ENCODE measurements around the gene ZNF276.
A peak's percentile ranks its signal among the peaks of the same experiment; 100 is the strongest.
"Not testable (repeated sequence)": the region's sequence is repeated elsewhere in the genome, so short reads cannot be mapped to it uniquely, and the experiment has no call there.

ZNF276 gene

DNA sequence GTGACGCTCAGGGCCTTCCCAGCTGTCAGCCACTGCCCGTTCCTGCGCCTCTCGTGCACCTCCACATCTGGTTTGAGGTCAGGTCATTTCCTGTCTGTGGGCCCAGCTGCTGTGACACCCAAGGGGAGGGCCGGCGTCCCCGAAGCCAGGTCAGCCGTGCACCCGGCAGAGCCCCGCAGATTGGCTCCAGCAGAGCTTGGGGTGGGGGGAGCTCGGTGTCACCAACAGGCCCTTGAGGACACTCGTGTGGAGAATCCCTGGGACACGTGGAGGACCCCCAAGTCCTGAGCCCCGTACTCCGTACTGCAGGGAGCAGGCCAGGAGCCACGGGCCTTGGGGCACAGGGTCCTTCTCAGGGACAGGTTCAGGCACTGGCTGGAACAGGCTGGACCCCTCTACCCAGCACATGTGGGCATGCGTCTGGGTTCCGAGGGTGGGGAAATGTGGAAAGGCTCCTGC, 24.6 kb upstream of the ZNF276 start:
- Histone ChIP-seq H3K27ac (replicated peaks) (no peak overlapping the region), H3K27me3 (ENCODE audit: insufficient read depth, poor library complexity, severe bottlenecking) (no peaks in the 10 kb centered on the region), H3K4me3 (replicated peaks; ENCODE audit: insufficient read depth, low read length) (no peak overlapping the region)
- no peak for DNase-seq (ENCODE audit: low read depth in 1 of 2, low spot score in 1 of 2)
- TF ChIP-seq POLR2AphosphoS5 (IDR thresholded peaks at IDR 0.05; ENCODE audit: low read depth) (0 out of 2 replicates have a peak, but pooled peaks have one; percentile 38), SPI1 (IDR thresholded peaks at IDR 0.05; ENCODE audit: borderline replicate concordance, low read depth) (no peak)
- TF ChIP-seq, protein P1, sequence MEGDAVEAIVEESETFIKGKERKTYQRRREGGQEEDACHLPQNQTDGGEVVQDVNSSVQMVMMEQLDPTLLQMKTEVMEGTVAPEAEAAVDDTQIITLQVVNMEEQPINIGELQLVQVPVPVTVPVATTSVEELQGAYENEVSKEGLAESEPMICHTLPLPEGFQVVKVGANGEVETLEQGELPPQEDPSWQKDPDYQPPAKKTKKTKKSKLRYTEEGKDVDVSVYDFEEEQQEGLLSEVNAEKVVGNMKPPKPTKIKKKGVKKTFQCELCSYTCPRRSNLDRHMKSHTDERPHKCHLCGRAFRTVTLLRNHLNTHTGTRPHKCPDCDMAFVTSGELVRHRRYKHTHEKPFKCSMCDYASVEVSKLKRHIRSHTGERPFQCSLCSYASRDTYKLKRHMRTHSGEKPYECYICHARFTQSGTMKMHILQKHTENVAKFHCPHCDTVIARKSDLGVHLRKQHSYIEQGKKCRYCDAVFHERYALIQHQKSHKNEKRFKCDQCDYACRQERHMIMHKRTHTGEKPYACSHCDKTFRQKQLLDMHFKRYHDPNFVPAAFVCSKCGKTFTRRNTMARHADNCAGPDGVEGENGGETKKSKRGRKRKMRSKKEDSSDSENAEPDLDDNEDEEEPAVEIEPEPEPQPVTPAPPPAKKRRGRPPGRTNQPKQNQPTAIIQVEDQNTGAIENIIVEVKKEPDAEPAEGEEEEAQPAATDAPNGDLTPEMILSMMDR (IDR thresholded peaks at IDR 0.05; ENCODE audit: insufficient read depth, low read length), result no peak

DNA sequence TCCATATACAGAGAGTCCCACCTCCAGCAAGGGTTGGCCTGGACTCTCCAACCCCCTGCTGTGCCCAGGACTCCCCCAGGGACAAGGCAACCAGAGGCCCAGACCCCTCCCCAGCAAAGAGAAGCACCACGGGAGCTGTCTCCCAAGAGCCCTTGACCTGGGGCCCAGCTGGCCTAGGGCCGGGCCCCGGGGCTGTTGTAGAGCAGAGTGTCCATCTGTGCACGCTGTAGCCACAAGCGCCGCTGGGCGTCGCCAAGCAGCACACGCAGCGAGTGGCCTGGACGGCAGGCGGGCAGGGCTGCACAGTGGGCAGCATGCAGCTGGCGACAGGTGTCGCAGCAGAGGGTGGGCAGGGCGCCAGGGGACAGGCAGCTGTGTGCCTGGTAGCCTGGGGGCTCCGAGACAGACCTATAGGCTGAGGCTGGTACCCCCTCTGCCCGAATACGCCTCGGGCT, 24.1 kb upstream of the ZNF276 start:
- DNase-seq (ENCODE audit: low read depth in 1 of 2, low spot score in 1 of 2), result no peak
- Histone ChIP-seq H3K27me3 (ENCODE audit: insufficient read depth, poor library complexity, severe bottlenecking) (no peaks in the 10 kb centered on the region), H3K27ac (replicated peaks) (no peak overlapping the region), H3K4me3 (replicated peaks; ENCODE audit: insufficient read depth, low read length) (no peak overlapping the region)
- no peak for TF ChIP-seq GABPA (IDR thresholded peaks at IDR 0.05; ENCODE audit: low read depth)
- TF ChIP-seq, protein P1 (IDR thresholded peaks at IDR 0.05; ENCODE audit: insufficient read depth, low read length), result no peak
- TF ChIP-seq, protein P2, sequence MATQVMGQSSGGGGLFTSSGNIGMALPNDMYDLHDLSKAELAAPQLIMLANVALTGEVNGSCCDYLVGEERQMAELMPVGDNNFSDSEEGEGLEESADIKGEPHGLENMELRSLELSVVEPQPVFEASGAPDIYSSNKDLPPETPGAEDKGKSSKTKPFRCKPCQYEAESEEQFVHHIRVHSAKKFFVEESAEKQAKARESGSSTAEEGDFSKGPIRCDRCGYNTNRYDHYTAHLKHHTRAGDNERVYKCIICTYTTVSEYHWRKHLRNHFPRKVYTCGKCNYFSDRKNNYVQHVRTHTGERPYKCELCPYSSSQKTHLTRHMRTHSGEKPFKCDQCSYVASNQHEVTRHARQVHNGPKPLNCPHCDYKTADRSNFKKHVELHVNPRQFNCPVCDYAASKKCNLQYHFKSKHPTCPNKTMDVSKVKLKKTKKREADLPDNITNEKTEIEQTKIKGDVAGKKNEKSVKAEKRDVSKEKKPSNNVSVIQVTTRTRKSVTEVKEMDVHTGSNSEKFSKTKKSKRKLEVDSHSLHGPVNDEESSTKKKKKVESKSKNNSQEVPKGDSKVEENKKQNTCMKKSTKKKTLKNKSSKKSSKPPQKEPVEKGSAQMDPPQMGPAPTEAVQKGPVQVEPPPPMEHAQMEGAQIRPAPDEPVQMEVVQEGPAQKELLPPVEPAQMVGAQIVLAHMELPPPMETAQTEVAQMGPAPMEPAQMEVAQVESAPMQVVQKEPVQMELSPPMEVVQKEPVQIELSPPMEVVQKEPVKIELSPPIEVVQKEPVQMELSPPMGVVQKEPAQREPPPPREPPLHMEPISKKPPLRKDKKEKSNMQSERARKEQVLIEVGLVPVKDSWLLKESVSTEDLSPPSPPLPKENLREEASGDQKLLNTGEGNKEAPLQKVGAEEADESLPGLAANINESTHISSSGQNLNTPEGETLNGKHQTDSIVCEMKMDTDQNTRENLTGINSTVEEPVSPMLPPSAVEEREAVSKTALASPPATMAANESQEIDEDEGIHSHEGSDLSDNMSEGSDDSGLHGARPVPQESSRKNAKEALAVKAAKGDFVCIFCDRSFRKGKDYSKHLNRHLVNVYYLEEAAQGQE (IDR thresholded peaks at IDR 0.05; ENCODE audit: insufficient replicate concordance, low read depth), result no peak
- no peak for TF ChIP-seq SPI1 (IDR thresholded peaks at IDR 0.05; ENCODE audit: borderline replicate concordance, low read depth)
- TF ChIP-seq POLR2AphosphoS5 (IDR thresholded peaks at IDR 0.05; ENCODE audit: low read depth), result no peak

DNA sequence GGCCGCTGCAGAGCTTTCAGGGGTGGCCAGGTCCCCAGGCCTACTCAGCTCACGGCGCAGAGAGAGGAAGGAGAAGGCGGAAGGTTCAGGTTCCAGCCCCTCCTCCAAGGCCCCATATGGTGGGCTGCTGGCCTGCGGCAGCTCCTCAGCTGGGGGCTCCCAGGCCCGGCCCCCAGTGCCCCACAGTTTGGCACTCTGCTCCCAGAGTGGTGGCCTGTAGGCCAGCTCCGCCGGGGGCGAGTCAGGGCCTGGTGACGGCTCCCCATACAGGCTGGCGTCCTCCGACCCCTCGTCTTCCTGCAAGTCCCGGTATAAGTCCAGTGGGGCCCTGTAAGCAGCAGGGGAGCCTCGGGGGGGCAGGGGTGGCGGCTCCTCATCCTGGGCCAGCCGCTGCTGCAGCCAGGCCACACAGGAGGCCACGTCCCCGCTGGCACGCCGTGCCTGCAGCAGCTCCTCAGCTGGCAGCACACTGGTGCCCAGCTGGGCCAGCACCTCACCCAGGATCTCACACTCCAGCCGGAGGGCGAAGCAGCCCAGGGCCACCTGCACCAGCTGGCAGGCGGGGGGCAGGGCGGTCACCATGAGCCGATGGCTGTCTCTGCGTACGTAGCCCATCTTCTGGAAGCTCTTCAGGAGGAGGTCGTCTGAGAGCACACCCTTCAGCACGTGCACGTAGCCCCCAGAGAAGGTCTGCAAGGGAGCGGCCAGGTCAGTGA, 23.6 kb upstream of the ZNF276 start:
- H3K27ac ChIP-seq (replicated peaks), result no peak overlapping the region
- no peak for DNase-seq (ENCODE audit: low read depth in 1 of 2, low spot score in 1 of 2)
- H3K27me3 ChIP-seq (ENCODE audit: insufficient read depth, poor library complexity, severe bottlenecking), result no peaks in the 10 kb centered on the region
- TF ChIP-seq POLR2AphosphoS5 (IDR thresholded peaks at IDR 0.05; ENCODE audit: low read depth) (no peak), GABPA (IDR thresholded peaks at IDR 0.05; ENCODE audit: low read depth) (no peak), SPI1 (IDR thresholded peaks at IDR 0.05; ENCODE audit: borderline replicate concordance, low read depth) (no peak)
- TF ChIP-seq, protein P2 (IDR thresholded peaks at IDR 0.05; ENCODE audit: insufficient replicate concordance, low read depth), result no peak
- TF ChIP-seq, protein P1 (IDR thresholded peaks at IDR 0.05; ENCODE audit: insufficient read depth, low read length), result no peak
- no peak overlapping the region for H3K4me3 ChIP-seq (replicated peaks; ENCODE audit: insufficient read depth, low read length)

DNA sequence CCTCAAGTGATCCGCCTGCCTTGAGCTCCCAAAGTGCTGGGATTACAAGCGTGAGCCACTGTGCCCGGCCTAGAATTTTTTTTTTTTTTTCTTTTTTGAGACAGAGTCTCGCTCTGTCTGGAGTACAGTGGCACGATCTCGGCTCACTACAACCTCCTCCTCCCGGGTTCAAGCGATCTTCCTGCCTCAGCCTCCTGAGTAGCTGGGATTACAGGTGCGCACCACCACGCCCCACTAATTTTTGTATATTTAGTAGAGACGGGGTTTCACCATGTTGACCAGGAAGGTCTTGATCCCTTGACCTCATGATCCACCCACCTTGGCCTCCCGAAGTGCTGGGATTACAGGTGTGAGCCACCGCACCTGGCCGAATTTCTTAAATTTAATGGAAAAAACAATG, 22.6 kb upstream of the ZNF276 start:
- DNase-seq (ENCODE audit: low read depth in 1 of 2, low spot score in 1 of 2); H3K27me3 ChIP-seq (ENCODE audit: insufficient read depth, poor library complexity, severe bottlenecking); H3K4me3 ChIP-seq (replicated peaks; ENCODE audit: insufficient read depth, low read length); H3K27ac ChIP-seq (replicated peaks): not testable (repeated sequence)

DNA sequence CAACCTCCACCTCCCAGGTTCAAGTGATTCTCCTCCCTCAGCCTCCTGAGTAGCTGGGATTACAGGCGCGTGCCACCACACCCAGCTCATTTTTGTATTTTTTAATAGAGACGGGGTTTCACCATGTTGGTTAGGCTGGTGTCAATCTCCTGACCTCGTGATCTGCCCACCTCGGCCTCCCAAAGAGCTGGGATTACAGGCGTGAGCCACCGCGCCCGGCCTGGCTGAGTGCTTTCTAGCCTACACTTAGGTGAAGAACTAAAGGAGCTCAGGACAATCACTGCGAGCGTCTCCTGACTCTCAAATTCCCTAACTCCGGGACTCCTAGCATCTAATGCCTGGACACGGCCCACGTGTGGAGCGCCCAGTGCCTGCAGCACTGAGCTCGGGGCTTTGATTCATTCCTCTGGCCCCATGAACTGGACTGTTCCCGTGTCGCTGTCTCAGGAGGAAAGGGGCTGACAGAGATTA, 21.7 kb upstream of the ZNF276 start:
- H3K27me3 ChIP-seq (ENCODE audit: insufficient read depth, poor library complexity, severe bottlenecking); H3K27ac ChIP-seq (replicated peaks); DNase-seq (ENCODE audit: low read depth in 1 of 2, low spot score in 1 of 2); H3K4me3 ChIP-seq (replicated peaks; ENCODE audit: insufficient read depth, low read length): not testable (repeated sequence)
